Activated CD8-positive, alpha-beta T cell treated with anti-CD3 and anti-CD28 coated beads for 36 hours (primary cell): ENCODE measurements around the gene GRWD1. TPM values are rescaled to one million over a fixed set of nuclear protein-coding genes. Genes with fewer than 3 reads are reported as not detected.

ENCODE experiments used
- ATAC-seq: fragments of 200-7000 bp; cut with Tn5 transposase; one replicate; pipeline ENCODE4 v1.10.0; 2021; ENCODE audit warnings: mild to moderate bottlenecking, moderate library complexity
- CTCF ChIA-PET: fragments of 350-600 bp; sonication (Branson Sonifier 250); formaldehyde crosslinking; loops from one replicate; lab custom pipeline; 2021; ENCODE audit warnings: antibody characterized with exemption; lab: Charles Lee
- POLR2A ChIA-PET: fragments of 350-600 bp; sonication (Branson Sonifier 250); formaldehyde crosslinking; loops from one replicate; lab custom pipeline; 2021; ENCODE audit warnings: antibody characterized with exemption; lab: Charles Lee
- DNase-seq: peaks from one replicate; pipeline ENCODE4 v3.0.0-alpha.2; 2020
- H3K27ac Mint-ChIP-seq: one replicate; pipeline ENCODE4 v1.8.0; 2021; ENCODE audit warnings: mild to moderate bottlenecking, mixed read lengths
- H3K27me3 Mint-ChIP-seq: one replicate; pipeline ENCODE4 v1.8.0; 2021; ENCODE audit warnings: mixed read lengths
- H3K36me3 Mint-ChIP-seq: one replicate; pipeline ENCODE4 v1.8.0; 2021; ENCODE audit warnings: low read depth, mixed read lengths
- H3K4me1 Mint-ChIP-seq: one replicate; pipeline ENCODE4 v1.8.0; 2021; ENCODE audit warnings: low read depth, mixed read lengths
- H3K4me3 Mint-ChIP-seq: one replicate; pipeline ENCODE4 v1.8.0; 2021; ENCODE audit warnings: mild to moderate bottlenecking, moderate library complexity, mixed read lengths
- H3K9me3 Mint-ChIP-seq: one replicate; pipeline ENCODE4 v1.8.0; 2021; ENCODE audit warnings: mixed read lengths
- CTCF ChIP-seq: fragments of 200-600 bp; IDR thresholded peaks from one replicate; pipeline ENCODE4 v1.8.0; 2022; ENCODE audit warnings: antibody characterized with exemption, mild to moderate bottlenecking
- intact Hi-C: fragments of 100-400 bp; cut with micrococcal nuclease; formaldehyde crosslinking; loops from one replicate; pipeline ENCODE4 v1.10.0; 2022
- total RNA-seq, 2 experiments: library from RNA; stranded (reverse); gene quantifications; one replicate each; pipeline ENCODE4 v1.2.3, GENCODE V29; 2021

Gene GRWD1
- total RNA-seq, 2 experiments from 2014 or later, result 49.4 to 50.1 TPM

- ChIA-PET POLR2A (no interaction called here), CTCF (interaction anchor here (1.4 kb wide), 1 partner anchor 45 kb away, joined by 5 read pairs; the partner anchor contains the start of gene KDELR1)
- intact Hi-C loops, result no loop called here
- H3K9me3 Mint-ChIP-seq, result no peaks in the 10 kb centered on the region
- TF ChIP-seq CTCF, result no peak
- H3K4me1 Mint-ChIP-seq, result no peaks in the 10 kb centered on the region
- H3K27me3 Mint-ChIP-seq, result peaks cover 8% of the 10 kb centered on the region
- H3K36me3 Mint-ChIP-seq, result no peaks in the 10 kb centered on the region
- no peak overlapping the region for H3K4me3 Mint-ChIP-seq
- ATAC-seq, result no peak
- DNase-seq, result no peak
- no peak overlapping the region for H3K27ac Mint-ChIP-seq
These were observed 9.2 kb upstream of the GRWD1 start for GRCh38 chr19:48436586-48436985.

- ChIA-PET POLR2A (interaction anchor here (0.7 to 1.0 kb wide), 2 partner anchors 90 to 175 kb away, joined by 3 read pairs; no protein-coding TSS in a partner anchor), CTCF (interaction anchor here (1.8 kb wide), 1 partner anchor 50 kb away, joined by 5 read pairs; the partner anchor contains the start of gene KDELR1)
- Mint-ChIP-seq H3K27me3 (peaks cover 21% of the 10 kb centered on the region), H3K27ac (no peak overlapping the region), H3K36me3 (peaks cover 5% of the 10 kb centered on the region), H3K9me3 (no peaks in the 10 kb centered on the region), H3K4me1 (peaks cover 17% of the 10 kb centered on the region), H3K4me3 (peak overlapping the region; percentile 2)
- DNase-seq (no peak), ATAC-seq (no peak)
- TF ChIP-seq CTCF, result no peak
- intact Hi-C loops, result no loop called here
These were observed 4.3 kb upstream of the GRWD1 start for GRCh38 chr19:48441360-48442050.

- CTCF ChIA-PET, result interaction anchor here (1.0 to 1.8 kb wide), 2 partner anchors 47 to 51 kb away, joined by 4 to 5 read pairs; partner anchors contain the start of gene KDELR1
- intact Hi-C loops, result no loop called here
- H3K9me3 Mint-ChIP-seq, result no peaks in the 10 kb centered on the region
- peaks cover 21% of the 10 kb centered on the region for H3K27me3 Mint-ChIP-seq
- peaks cover 21% of the 10 kb centered on the region for H3K4me1 Mint-ChIP-seq
- ATAC-seq (no peak), DNase-seq (no peak)
- POLR2A ChIA-PET, result no interaction called here
- TF ChIP-seq CTCF, result no peak
- H3K36me3 Mint-ChIP-seq, result peaks cover 10% of the 10 kb centered on the region
- H3K27ac Mint-ChIP-seq, result no peak overlapping the region
- H3K4me3 Mint-ChIP-seq, result peak overlapping the region; percentile 2
These were observed 3.4 kb upstream of the GRWD1 start for GRCh38 chr19:48442116-48443035.

DNA sequence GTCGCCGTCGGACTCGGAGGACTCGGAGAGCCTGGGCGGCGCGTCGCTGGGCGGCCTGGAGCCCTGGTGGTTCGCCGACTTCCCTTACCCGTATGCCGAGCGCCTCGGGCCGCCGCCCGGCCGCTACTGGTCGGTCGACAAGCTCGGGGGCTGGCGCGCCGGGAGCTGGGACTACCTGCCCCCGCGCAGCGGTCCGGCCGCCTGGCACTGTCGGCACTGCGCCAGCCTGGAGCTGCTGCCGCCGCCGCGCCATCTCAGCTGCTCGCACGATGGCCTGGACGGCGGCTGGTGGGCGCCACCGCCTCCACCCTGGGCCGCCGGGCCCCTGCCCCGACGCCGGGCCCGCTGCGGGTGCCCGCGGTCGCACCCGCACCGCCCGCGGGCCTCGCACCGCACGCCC, 2.5 kb upstream of the GRWD1 start:
- Mint-ChIP-seq H3K27me3 (peaks cover 19% of the 10 kb centered on the region), H3K9me3 (no peaks in the 10 kb centered on the region), H3K4me3 (no peak overlapping the region), H3K27ac (no peak overlapping the region), H3K4me1 (peaks cover 27% of the 10 kb centered on the region), H3K36me3 (peaks cover 18% of the 10 kb centered on the region)
- intact Hi-C loops, result no loop called here
- no peak for TF ChIP-seq CTCF
- CTCF ChIA-PET, result interaction anchor here (0.6 to 1.2 kb wide), 3 partner anchors 46 to 141 kb away, joined by 3 to 4 read pairs (median 3); partner anchors contain the start of gene KDELR1
- DNase-seq (peak; percentile 6), ATAC-seq (no peak)
- POLR2A ChIA-PET, result interaction anchor here (1.0 kb wide), 1 partner anchor 15 kb away, joined by 3 read pairs; no protein-coding TSS in a partner anchor
